NCI-H2107 treated with DMSO at 0.1 percent for 48 hours (cell line): ENCODE results near the gene CLASP2.
"Not testable (repeated sequence)": the region's sequence is repeated elsewhere in the genome, so short reads cannot be mapped to it uniquely, and the experiment has no call there.

Source experiments
- DNase-seq: peaks from one replicate; lab custom pipeline; 2025; ENCODE audit not compliant: unreplicated experiment; lab: John Stamatoyannopoulos, UW

Gene CLASP2

GRCh38 chr3:33717866-33718594 is at the start of gene CLASP2:
Gene CLASP2, minus strand, starts transcription at chr3:33718254. Its CDS starts 252 bp downstream, at chr3:33718002.
- DNase-seq = peak; percentile 45

- DNase-seq = no peak
Measured at GRCh38 chr3:33758864-33759263, 40.8 kb upstream of the CLASP2 start.

GRCh38 chr3:33758281-33758680 is 40.2 kb upstream of the CLASP2 start:
- no peak for DNase-seq

GRCh38 chr3:33754391-33754790 is 36.3 kb upstream of the CLASP2 start:
- DNase-seq = not testable (repeated sequence)

- no peak for DNase-seq
Measured at GRCh38 chr3:33751336-33751735, 33.3 kb upstream of the CLASP2 start.

- DNase-seq = no peak
Measured at GRCh38 chr3:33750211-33750548, 32.1 kb upstream of the CLASP2 start.

GRCh38 chr3:33749546-33750210 is 31.6 kb upstream of the CLASP2 start:
- no peak for DNase-seq

GRCh38 chr3:33746416-33747116 is 28.5 kb upstream of the CLASP2 start:
- no peak for DNase-seq

GRCh38 chr3:33737146-33737545 is 19.1 kb upstream of the CLASP2 start:
- DNase-seq = no peak

GRCh38 chr3:33732394-33732793 is 14.3 kb upstream of the CLASP2 start:
- no peak for DNase-seq

- DNase-seq = no peak
Measured at GRCh38 chr3:33729993-33730392, 11.9 kb upstream of the CLASP2 start.

GRCh38 chr3:33724256-33724655 is 6.2 kb upstream of the CLASP2 start:
- DNase-seq = no peak

GRCh38 chr3:33722626-33723370 is 4.7 kb upstream of the CLASP2 start:
- no peak for DNase-seq

GRCh38 chr3:33722191-33722590 is 4.1 kb upstream of the CLASP2 start:
- DNase-seq = no peak

- no peak for DNase-seq
Measured at GRCh38 chr3:33718595-33718907, 497 bp upstream of the CLASP2 start.

GRCh38 chr3:33717616-33717865 is 513 bp downstream of the CLASP2 start:
- no peak for DNase-seq

GRCh38 chr3:33716227-33716626 is 1.8 kb downstream of the CLASP2 start:
- no peak for DNase-seq

GRCh38 chr3:33711100-33711499 is 7.0 kb downstream of the CLASP2 start:
- DNase-seq = no peak

- DNase-seq = no peak
Measured at GRCh38 chr3:33706056-33706455, 12.0 kb downstream of the CLASP2 start.

- no peak for DNase-seq
Measured at GRCh38 chr3:33704891-33705290, 13.2 kb downstream of the CLASP2 start.

- no peak for DNase-seq
Measured at GRCh38 chr3:33699275-33699674, 18.8 kb downstream of the CLASP2 start.

GRCh38 chr3:33694944-33695343 is 23.1 kb downstream of the CLASP2 start:
- no peak for DNase-seq
